ENCODE results near the gene ASCL4. TPM values are rescaled to one million over a fixed set of nuclear protein-coding genes. Genes with fewer than 3 reads are reported as not detected.

ASCL4 gene
- total and polyA plus RNA-seq, 2 experiments from 2014 or later: not detected

- TF ChIP-seq ETS1 (IDR thresholded peaks at IDR 0.05) (no peak), ZNF114 (CRISPR knock-in tag; IDR thresholded peaks at IDR 0.05) (no peak), EZH2 (IDR thresholded peaks at IDR 0.05; ENCODE audit: low read depth, unreplicated experiment) (no peak), EZH2phosphoT487 (IDR thresholded peaks at IDR 0.05; ENCODE audit: unreplicated experiment) (no peak), CREB1 (CRISPR knock-in tag; IDR thresholded peaks at IDR 0.05; ENCODE audit: low read depth) (no peak), ZNF331 (CRISPR knock-in tag; IDR thresholded peaks at IDR 0.05; ENCODE audit: low read depth) (no peak)
Observed at GRCh38 chr12:107735763-107736162, 38.7 kb upstream of the ASCL4 start (continued).

- H3K4me3 ChIP-seq: no peak overlapping the region
- no peak overlapping the region for H3K4me2 ChIP-seq
- Mint-ChIP-seq H3K9me3 (no peaks in the 10 kb centered on the region), H3K27me3 (ENCODE audit: insufficient read depth, low read depth, poor library complexity) (peaks cover 1% of the 10 kb centered on the region), H3K27ac (no peak overlapping the region), H3K4me3 (no peak overlapping the region), H3K36me3 (ENCODE audit: low read depth) (peaks cover 74% of the 10 kb centered on the region), H3K4me1 (no peaks in the 10 kb centered on the region)
- H2AFZ ChIP-seq: no peak overlapping the region
- H3K79me2 ChIP-seq (replicated peaks; ENCODE audit: insufficient read depth): no peaks in the 10 kb centered on the region
- no peaks in the 10 kb centered on the region for H3K27me3 ChIP-seq (ENCODE audit: insufficient read depth)
- 0 out of 4 replicates have a peak, but pooled peaks of 1 of the 2 experiments have one; percentile 4 for TF ChIP-seq CTCF (conservative IDR thresholded peaks at IDR 0.05; ENCODE audit: low read depth in 2 of 2)
- TF ChIP-seq STAT1 (IDR thresholded peaks at IDR 0.05; ENCODE audit: unreplicated experiment): no peak
- TF ChIP-seq POLR2AphosphoS5 (IDR thresholded peaks at IDR 0.05; ENCODE audit: low read depth): no peak
- H3K27ac ChIP-seq (ENCODE audit: low read depth): no peak overlapping the region
- H4K20me1 ChIP-seq (replicated peaks; ENCODE audit: insufficient read depth): peaks cover 11% of the 10 kb centered on the region; the same call in 1 of the 2 replicates
- H3K9me2 ChIP-seq (ENCODE audit: insufficient read depth): no peaks in the 10 kb centered on the region
- ATAC-seq (no peak), DNase-seq (ENCODE audit: low spot score) (no peak)
- H3F3A ChIP-seq (replicated peaks; ENCODE audit: low read depth): no peaks in the 10 kb centered on the region
- peaks cover 41% of the 10 kb centered on the region for H3K36me3 ChIP-seq (ENCODE audit: insufficient read depth)
- no peaks in the 10 kb centered on the region for H3K4me1 ChIP-seq (ENCODE audit: insufficient read depth)
Observed at GRCh38 chr12:107736914-107737313, 37.6 kb upstream of the ASCL4 start.

- H3K27me3 Mint-ChIP-seq (ENCODE audit: insufficient read depth, low read depth, poor library complexity): no peaks in the 10 kb centered on the region
- peaks cover 13% of the 10 kb centered on the region for H3K79me2 ChIP-seq (replicated peaks; ENCODE audit: insufficient read depth)
- no peak overlapping the region for H2AFZ ChIP-seq
- H3K27ac Mint-ChIP-seq: no peak overlapping the region
- no peaks in the 10 kb centered on the region for H3K4me1 Mint-ChIP-seq
- H3K36me3 ChIP-seq (ENCODE audit: insufficient read depth): peaks cover 36% of the 10 kb centered on the region
- DNase-seq (ENCODE audit: low spot score) (no peak), ATAC-seq (no peak)
- H3K27me3 ChIP-seq (ENCODE audit: insufficient read depth): no peaks in the 10 kb centered on the region
- peaks cover 46% of the 10 kb centered on the region for H3K36me3 Mint-ChIP-seq (ENCODE audit: low read depth)
- no peak overlapping the region for H3K4me3 ChIP-seq
- no peaks in the 10 kb centered on the region for H3K9me2 ChIP-seq (ENCODE audit: insufficient read depth)
- H3K4me3 Mint-ChIP-seq: no peak overlapping the region
- TF ChIP-seq ZNF331 (CRISPR knock-in tag; IDR thresholded peaks at IDR 0.05; ENCODE audit: low read depth): no peak
- TF ChIP-seq EZH2phosphoT487 (IDR thresholded peaks at IDR 0.05; ENCODE audit: unreplicated experiment): no peak
- no peak for TF ChIP-seq JUNB (IDR thresholded peaks at IDR 0.05; ENCODE audit: unreplicated experiment)
- no peak for TF ChIP-seq NANOG (IDR thresholded peaks at IDR 0.05; ENCODE audit: borderline replicate concordance)
- no peak for TF ChIP-seq POLR2AphosphoS5 (IDR thresholded peaks at IDR 0.05; ENCODE audit: low read depth)
- TF ChIP-seq STAT1 (IDR thresholded peaks at IDR 0.05; ENCODE audit: unreplicated experiment): no peak
- no peak for TF ChIP-seq REST (IDR thresholded peaks at IDR 0.05; ENCODE audit: unreplicated experiment)
- no peak for TF ChIP-seq CREB1 (CRISPR knock-in tag; IDR thresholded peaks at IDR 0.05; ENCODE audit: low read depth)
- no peaks in the 10 kb centered on the region for H3F3A ChIP-seq (replicated peaks; ENCODE audit: low read depth)
- no peak overlapping the region for H3K27ac ChIP-seq (ENCODE audit: low read depth)
- no peak overlapping the region for H3K4me2 ChIP-seq
- H4K20me1 ChIP-seq (replicated peaks; ENCODE audit: insufficient read depth): peaks cover 17% of the 10 kb centered on the region
- no peaks in the 10 kb centered on the region for H3K4me1 ChIP-seq (ENCODE audit: insufficient read depth)
- H3K9me3 Mint-ChIP-seq: no peaks in the 10 kb centered on the region
Observed at GRCh38 chr12:107748472-107748871, 26.0 kb upstream of the ASCL4 start.
